HAP-1 (cell line): ENCODE measurements around the gene MCUB.
"Not testable (repeated sequence)": the region's sequence is repeated elsewhere in the genome, so short reads cannot be mapped to it uniquely, and the experiment has no call there.

Experiments
- DNase-seq, 2 experiments: peaks; one replicate each; pipeline ENCODE4 v3.0.0-alpha.2; 2016 to 2020; ENCODE audit warnings: low spot score in 2 of 2
- H3K27me3 ChIP-seq: fragments of 250-450 bp; sonication (Bioruptor Pico); 2 replicates; pipeline ENCODE4 v1.5.1; 2020; ENCODE audit warnings: low read depth, mild to moderate bottlenecking, moderate library complexity
- H3K36me3 ChIP-seq: fragments of 250-450 bp; sonication (Bioruptor Pico); replicated peaks from 2 replicates; pipeline ENCODE4 v1.5.1; 2020; ENCODE audit warnings: mild to moderate bottlenecking
- H3K4me1 ChIP-seq: fragments of 250-450 bp; sonication (Bioruptor Pico); 2 replicates; pipeline ENCODE4 v1.5.1; 2020; ENCODE audit warnings: mild to moderate bottlenecking
- H3K4me3 ChIP-seq: fragments of 250-450 bp; sonication (Bioruptor Pico); 2 replicates; pipeline ENCODE4 v1.5.1; 2020; ENCODE audit warnings: mild to moderate bottlenecking, moderate library complexity
- H3K9me3 ChIP-seq: fragments of 250-450 bp; sonication (Bioruptor Pico); 2 replicates; pipeline ENCODE4 v1.5.1; 2020; ENCODE audit warnings: mild to moderate bottlenecking, moderate library complexity
- in situ Hi-C: fragments of 300-500 bp; cut with MboI; formaldehyde crosslinking; loops from 3 replicates; pipeline ENCODE4 v1.14.3; 2020; ENCODE audit warnings: low sequenced_read_pairs, inconsistent platforms, mixed read lengths

The MCUB gene

DNA sequence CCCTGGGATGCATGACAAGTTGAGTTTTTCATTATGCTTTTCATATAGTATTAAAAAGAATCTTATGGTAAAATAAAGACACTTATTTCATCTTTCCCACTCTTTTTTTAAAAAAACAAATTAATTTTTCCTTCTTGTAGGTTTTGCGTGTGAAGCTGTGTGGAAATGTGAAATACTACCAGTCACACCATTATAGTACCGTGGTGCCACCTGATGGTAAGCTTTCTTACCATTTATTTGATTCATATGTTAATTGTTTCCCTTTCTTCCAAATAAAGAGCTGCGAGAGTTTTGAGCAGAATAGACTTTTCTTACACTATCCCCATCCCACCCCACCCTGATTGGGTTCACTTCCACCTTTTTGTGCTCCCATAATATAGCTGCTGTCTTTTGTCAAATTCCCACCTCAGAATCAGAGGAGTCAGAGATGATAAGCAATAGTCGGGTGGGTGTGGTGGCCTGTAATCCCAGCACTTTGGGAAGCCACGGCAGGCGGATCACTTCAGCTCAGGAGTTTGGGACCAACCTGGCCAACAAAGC is 98.9 kb downstream of the MCUB start:
- no peaks in the 10 kb centered on the region for H3K27me3 ChIP-seq
- peaks cover 25% of the 10 kb centered on the region for H3K4me1 ChIP-seq
- DNase-seq: peak; percentile 50 to 84
- in situ Hi-C loops: no loop called here
- H3K36me3 ChIP-seq: no peaks in the 10 kb centered on the region
- H3K4me3 ChIP-seq: no peak overlapping the region
- no peaks in the 10 kb centered on the region for H3K9me3 ChIP-seq

DNA sequence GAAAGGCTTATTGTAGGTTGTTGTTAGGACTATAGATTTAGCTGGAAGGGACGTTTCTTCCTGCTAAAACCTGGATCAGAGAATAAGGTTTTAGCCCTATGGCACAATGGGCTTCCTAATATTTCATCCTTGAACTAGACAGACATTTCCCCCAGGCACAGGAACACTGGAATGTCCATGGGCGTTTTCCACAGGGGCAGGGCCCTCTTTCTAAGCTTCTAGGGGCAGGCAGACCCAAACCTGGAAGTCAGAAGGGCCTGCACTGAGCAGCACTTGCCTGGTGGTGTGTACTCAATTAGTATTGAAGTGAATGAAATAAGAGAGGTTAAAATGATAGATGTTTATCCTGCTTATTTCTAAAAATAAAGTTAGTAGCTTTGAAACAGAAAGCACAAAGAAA is 102.1 kb downstream of the MCUB start:
- H3K9me3 ChIP-seq: no peaks in the 10 kb centered on the region
- in situ Hi-C loops: no loop called here
- no peaks in the 10 kb centered on the region for H3K27me3 ChIP-seq
- H3K4me1 ChIP-seq: peaks cover 25% of the 10 kb centered on the region
- H3K4me3 ChIP-seq: no peak overlapping the region
- no peaks in the 10 kb centered on the region for H3K36me3 ChIP-seq
- peak; percentile 45 to 63 for DNase-seq

DNA sequence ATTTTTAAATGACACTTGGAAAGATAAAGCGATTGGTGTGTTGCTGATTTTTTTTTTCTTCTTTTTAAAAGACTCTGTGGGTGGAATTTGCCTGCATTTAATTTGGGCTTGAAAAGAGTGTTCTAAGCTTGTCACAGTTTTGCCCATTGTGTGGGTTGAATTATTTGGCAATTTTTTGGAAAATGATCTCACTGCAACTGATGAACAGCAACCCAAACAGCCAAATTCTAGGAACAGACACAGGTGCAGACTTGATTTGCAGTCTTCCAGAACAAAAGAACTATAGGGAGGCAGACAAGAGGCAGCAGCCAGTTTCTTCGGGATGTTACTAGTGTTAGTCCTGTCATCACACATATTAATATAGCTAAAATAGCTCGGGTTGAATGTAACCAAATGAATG is 102.7 kb downstream of the MCUB start:
- Histone ChIP-seq H3K27me3 (no peaks in the 10 kb centered on the region), H3K4me1 (peaks cover 25% of the 10 kb centered on the region), H3K9me3 (no peaks in the 10 kb centered on the region), H3K36me3 (no peaks in the 10 kb centered on the region), H3K4me3 (no peak overlapping the region)
- in situ Hi-C loops: no loop called here
- peak; percentile 25 to 72 for DNase-seq

DNA sequence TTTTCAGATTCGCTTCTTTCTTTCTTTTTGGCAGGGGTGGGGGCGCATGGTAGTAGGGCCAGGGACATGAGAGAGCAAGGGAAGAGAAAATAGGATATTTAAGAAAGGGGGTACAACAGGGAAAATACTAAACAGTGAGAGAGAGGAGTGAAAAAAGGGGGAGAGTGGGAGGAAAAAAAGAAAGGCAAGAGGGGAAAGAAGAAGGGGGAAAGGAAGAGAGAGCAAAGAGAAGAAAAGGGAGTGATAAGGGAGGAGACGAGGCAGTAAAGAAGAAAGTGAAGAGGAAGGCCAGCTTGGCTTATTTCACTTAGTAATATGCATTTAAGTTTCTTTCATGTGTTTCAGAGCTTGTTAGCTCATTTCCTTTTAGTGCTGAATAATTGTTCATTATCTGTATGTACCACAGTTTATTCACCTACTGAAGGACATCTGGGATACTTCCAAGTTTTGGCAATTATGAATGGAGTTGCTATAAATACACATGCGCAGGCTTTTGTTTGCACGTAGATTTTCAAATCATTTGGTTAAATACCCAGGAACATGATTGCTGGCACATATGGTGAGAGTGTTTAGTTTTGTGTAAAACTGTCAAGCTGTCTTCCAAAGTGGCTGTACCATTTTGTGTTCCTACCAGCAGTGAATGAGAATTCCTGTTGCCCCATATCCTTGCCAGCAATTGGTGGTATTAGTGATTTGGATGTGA is 105.9 kb downstream of the MCUB start:
- Histone ChIP-seq H3K4me3 (no peak overlapping the region), H3K36me3 (no peaks in the 10 kb centered on the region), H3K4me1 (peaks cover 15% of the 10 kb centered on the region), H3K9me3 (no peaks in the 10 kb centered on the region), H3K27me3 (no peaks in the 10 kb centered on the region)
- DNase-seq: no peak
- in situ Hi-C loops: no loop called here

DNA sequence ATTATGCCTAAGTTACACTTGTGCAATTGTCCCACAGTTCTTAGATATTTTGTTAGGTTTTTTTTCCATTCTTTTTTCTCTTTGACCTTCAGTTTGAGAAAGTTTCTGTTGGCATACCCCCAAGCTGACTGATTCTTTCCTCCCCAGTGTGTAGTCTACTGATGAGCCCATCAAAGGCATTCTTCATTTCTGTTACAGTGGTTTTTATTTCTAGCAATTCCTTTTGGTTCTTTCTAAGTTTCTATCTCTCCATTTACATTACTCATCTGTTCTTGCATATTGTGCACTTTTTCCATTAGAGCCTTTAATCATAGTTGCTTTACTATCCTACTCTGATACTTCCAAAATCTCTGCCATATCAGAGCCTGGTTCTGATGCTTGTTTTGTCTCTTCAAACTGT is 111.3 kb downstream of the MCUB start:
- H3K9me3 ChIP-seq: no peaks in the 10 kb centered on the region
- H3K4me3 ChIP-seq: no peak overlapping the region
- H3K4me1 ChIP-seq: no peaks in the 10 kb centered on the region
- no peak for DNase-seq
- H3K36me3 ChIP-seq: no peaks in the 10 kb centered on the region
- in situ Hi-C loops: no loop called here
- H3K27me3 ChIP-seq: no peaks in the 10 kb centered on the region

DNA sequence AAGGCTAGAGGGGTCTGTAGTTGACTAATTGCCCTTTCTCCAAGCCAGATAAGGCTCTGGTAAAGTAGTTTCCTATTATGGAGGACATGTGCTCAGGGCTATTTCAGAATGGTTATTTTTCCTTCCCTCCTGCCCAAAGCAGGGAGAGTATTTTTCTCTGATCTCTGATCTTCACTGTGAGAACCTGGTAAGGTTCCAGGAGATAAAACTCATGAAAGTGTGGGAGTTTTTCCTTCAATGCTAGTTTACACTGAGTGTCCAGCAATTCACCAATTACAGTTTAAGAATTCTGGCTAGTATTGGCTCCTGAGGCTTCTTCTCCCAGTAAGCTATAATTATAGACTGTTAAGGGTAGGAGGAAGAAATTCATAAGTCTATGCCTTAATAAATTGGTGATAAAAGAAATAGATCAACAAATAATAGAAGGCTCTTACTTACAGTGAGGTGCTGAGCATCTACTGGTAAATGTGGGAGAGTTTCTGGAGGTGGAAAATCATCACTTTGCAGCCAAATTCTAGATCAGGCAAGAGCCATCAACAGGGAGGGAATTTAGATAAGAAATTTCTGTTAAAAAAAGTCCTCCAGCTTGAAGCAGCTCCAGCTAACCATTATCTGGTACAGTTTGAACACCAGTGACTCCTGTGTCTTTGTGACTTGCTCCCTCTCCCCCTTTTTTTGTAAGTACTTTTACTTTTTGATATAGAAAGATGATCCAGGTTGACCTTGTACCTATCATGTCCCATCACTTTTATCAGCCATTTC is 112.3 kb downstream of the MCUB start:
- DNase-seq: no peak
- Histone ChIP-seq H3K27me3 (no peaks in the 10 kb centered on the region), H3K4me3 (no peak overlapping the region), H3K9me3 (0 out of 2 replicates have a peak, but pooled peaks cover under 1% of the 10 kb centered on the region), H3K4me1 (no peaks in the 10 kb centered on the region), H3K36me3 (no peaks in the 10 kb centered on the region)
- in situ Hi-C loops: no loop called here

DNA sequence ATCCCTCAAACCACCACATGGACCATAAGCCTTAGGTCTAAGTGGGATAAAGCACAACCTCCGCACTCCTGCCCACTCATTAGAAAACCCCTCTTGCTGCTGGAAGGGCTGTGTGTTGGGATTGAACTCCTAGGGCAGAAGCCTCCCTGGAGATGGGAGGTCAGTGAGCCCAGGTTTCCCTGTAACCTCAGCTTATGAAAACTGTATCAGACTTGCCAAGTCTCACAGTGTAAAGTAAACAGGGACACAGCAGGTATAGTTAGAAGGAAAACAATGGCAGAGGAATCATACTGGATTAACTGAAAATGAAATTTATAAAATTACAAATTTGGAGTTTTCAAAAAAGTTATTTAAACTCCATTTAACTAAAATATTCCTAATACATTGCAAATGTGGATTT is 113.3 kb downstream of the MCUB start:
- no peak overlapping the region for H3K4me3 ChIP-seq
- DNase-seq: no peak
- no peaks in the 10 kb centered on the region for H3K36me3 ChIP-seq
- no peaks in the 10 kb centered on the region for H3K4me1 ChIP-seq
- in situ Hi-C loops: no loop called here
- H3K27me3 ChIP-seq: no peaks in the 10 kb centered on the region
- H3K9me3 ChIP-seq: 0 out of 2 replicates have a peak, but pooled peaks cover 3% of the 10 kb centered on the region

GRCh38 chr4:109675181-109675580 is 115.1 kb downstream of the MCUB start:
- no peaks in the 10 kb centered on the region for H3K36me3 ChIP-seq
- no peak overlapping the region for H3K4me3 ChIP-seq
- H3K9me3 ChIP-seq: peaks cover 5% of the 10 kb centered on the region
- in situ Hi-C loops: no loop called here
- H3K4me1 ChIP-seq: no peaks in the 10 kb centered on the region
- no peak for DNase-seq
- H3K27me3 ChIP-seq: no peaks in the 10 kb centered on the region

DNA sequence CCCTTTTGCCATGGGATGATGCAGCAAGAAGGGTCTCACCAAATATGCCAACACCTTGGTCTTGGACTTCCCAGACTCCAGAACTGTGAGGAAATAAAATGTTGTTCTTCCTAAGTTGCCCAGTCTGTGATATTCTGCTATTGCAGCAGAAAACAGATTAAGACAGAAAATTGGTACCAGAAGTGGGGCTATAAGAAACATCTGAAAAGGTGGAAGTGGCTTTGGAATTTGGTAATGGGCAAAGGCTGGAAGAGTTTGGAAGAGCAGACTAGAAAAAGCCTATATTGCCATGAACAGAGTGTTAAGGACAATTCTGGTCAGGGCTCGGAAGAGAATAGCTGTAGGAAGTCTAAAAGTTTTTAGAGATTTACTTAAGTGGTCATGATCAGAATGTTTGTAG is 115.8 kb downstream of the MCUB start:
- H3K4me3 ChIP-seq: no peak overlapping the region
- DNase-seq: no peak
- no peaks in the 10 kb centered on the region for H3K4me1 ChIP-seq
- no peaks in the 10 kb centered on the region for H3K27me3 ChIP-seq
- in situ Hi-C loops: no loop called here
- peaks cover 5% of the 10 kb centered on the region for H3K9me3 ChIP-seq
- no peaks in the 10 kb centered on the region for H3K36me3 ChIP-seq

DNA sequence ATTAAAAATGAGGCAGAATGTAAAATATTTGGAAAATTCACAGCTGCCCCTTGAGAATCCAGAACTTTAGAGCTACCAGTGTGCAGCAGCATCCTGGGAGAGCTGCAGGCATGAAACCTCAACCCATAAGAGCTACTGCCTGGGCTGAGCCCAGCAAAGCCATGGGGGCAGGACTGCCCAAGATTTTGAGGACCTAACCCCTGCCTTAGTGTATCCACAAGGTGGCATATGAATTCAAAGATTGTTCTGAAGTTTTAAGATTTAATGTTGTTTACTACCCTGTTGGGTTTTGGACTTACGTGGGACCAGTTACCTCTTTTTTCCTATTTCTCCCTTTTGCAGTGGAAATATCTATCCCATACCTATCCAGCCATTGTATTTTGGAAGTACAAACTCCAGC is 116.8 kb downstream of the MCUB start:
- Histone ChIP-seq H3K9me3 (peaks cover 5% of the 10 kb centered on the region), H3K36me3 (no peaks in the 10 kb centered on the region), H3K4me3 (no peak overlapping the region), H3K4me1 (no peaks in the 10 kb centered on the region), H3K27me3 (no peaks in the 10 kb centered on the region)
- DNase-seq: no peak
- in situ Hi-C loops: no loop called here

DNA sequence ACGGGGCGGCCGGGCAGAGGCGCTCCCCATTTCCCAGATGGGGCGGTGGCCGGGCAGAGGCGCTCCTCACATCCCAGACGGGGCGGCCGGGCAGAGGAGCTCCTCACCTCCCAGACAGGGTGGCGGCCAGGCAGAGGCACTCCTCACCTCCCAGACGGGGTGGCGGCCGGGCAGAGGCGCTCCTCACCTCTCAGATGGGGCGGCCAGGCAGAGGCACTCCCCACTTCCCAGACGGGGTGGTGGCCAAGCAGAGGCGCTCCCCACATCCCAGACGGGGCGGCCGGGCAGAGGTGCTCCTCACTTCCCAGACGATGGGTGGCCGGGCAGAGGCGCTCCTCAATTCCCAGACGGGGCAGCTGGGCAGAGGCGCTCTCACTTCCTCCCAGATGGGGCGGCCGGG is 118.4 kb downstream of the MCUB start:
- DNase-seq, H3K4me3 ChIP-seq, H3K27me3 ChIP-seq, in situ Hi-C loops, H3K36me3 ChIP-seq, H3K9me3 ChIP-seq: not testable (repeated sequence)
- H3K4me1 ChIP-seq: peaks cover 13% of the 10 kb centered on the region

DNA sequence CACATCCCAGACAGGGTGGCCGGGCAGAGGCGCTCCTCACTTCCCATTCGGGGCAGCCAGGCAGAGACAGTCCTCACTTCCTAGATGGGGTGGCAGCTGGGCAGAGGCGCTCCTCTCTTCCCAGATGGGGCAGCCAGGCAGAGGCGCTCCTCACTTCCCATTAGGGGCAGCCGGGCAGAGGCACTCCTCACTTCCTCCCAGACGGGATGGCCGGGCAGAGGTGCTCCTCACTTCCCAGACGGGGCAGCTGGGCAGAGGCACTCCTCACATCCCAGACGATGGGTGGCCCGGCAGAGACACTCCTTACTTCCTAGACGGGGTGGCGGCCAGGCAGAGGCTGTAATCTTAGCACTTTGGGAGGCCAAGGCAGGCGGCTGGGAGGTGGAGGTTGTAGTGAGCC is 118.9 kb downstream of the MCUB start:
- in situ Hi-C loops, H3K9me3 ChIP-seq, H3K4me3 ChIP-seq, H3K36me3 ChIP-seq, DNase-seq, H3K27me3 ChIP-seq: not testable (repeated sequence)
- H3K4me1 ChIP-seq: peaks cover 14% of the 10 kb centered on the region

GRCh38 chr4:109682875-109683274 is 122.8 kb downstream of the MCUB start:
- in situ Hi-C loops: no loop called here
- Histone ChIP-seq H3K4me3 (no peak overlapping the region), H3K4me1 (peaks cover 20% of the 10 kb centered on the region), H3K27me3 (no peaks in the 10 kb centered on the region), H3K9me3 (peaks cover 2% of the 10 kb centered on the region), H3K36me3 (no peaks in the 10 kb centered on the region; the same call in 1 of the 2 replicates)
- DNase-seq: peak; percentile 26 to 28

DNA sequence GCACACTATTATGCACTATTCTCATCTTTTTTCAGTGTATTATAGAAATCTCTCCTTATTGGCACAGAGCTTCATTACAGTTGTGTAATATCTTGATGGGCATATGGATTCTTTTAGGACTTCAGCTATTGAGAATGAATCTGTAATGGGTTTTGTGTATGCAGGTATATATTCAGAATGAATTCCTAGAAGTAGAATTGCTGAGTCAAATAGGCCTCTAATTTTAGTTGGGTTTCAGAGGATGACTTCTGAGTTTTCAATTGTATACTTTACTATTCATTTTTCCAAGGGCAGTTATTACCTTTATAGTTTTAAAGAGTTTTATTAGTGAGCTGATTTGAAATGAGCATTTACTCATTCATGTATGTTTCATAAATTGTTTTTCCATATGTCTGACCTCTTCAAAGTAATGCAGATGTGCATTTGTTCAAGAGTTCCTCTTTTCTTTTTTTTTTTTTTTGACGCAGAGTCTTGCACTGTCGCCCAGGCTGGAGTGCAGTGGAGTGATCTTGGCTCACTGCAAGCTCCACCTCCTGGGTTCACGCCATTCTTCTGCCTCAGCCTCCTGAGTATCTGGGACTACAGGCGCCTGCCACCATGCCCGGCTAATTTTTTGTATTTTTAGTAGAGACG is 123.7 kb downstream of the MCUB start:
- in situ Hi-C loops: no loop called here
- peaks cover 2% of the 10 kb centered on the region for H3K9me3 ChIP-seq

More for the DNA sequence above, 123.7 kb downstream of the MCUB start:
- peaks cover 20% of the 10 kb centered on the region for H3K4me1 ChIP-seq
- H3K4me3 ChIP-seq: no peak overlapping the region
- H3K27me3 ChIP-seq: no peaks in the 10 kb centered on the region
- H3K36me3 ChIP-seq: no peaks in the 10 kb centered on the region; the same call in 1 of the 2 replicates
- DNase-seq: no peak
